HG02973 (cell line): ENCODE results near the gene GCNT4.

Experiments used
- ATAC-seq: cut with Tn5 transposase; IDR thresholded peaks from one replicate; pipeline ENCODE4 v1.9.1; 2021; ENCODE audit warnings: moderate library complexity; ENCODE audit not compliant: unreplicated experiment

The GCNT4 gene

GRCh38 chr5:75018805-75019587, 33.4 kb downstream of the GCNT4 start:
- no peak for ATAC-seq

- ATAC-seq: no peak
These were observed 34.4 kb downstream of the GCNT4 start for GRCh38 chr5:75017971-75018370.

GRCh38 chr5:75016896-75017295, 35.5 kb downstream of the GCNT4 start:
- no peak for ATAC-seq

GRCh38 chr5:75012748-75013147, 39.6 kb downstream of the GCNT4 start:
- ATAC-seq: no peak

GRCh38 chr5:75010838-75011237, 41.5 kb downstream of the GCNT4 start:
- no peak for ATAC-seq

GRCh38 chr5:75009556-75010345, 42.6 kb downstream of the GCNT4 start:
- no peak for ATAC-seq

GRCh38 chr5:75006865-75007822, 45.2 kb downstream of the GCNT4 start:
- ATAC-seq: no peak

- no peak for ATAC-seq
These were observed 46.8 kb downstream of the GCNT4 start for GRCh38 chr5:75005561-75005960.
